Endothelial cell of hepatic sinusoid (primary cell): ENCODE data around the gene OGDH.

Experiments used
- in situ Hi-C: cut with HindIII; loops from 2 replicates; pipeline ENCODE4 v1.10.0; 2017; ENCODE audit warnings: low sequenced_read_pairs

The OGDH gene

DNA sequence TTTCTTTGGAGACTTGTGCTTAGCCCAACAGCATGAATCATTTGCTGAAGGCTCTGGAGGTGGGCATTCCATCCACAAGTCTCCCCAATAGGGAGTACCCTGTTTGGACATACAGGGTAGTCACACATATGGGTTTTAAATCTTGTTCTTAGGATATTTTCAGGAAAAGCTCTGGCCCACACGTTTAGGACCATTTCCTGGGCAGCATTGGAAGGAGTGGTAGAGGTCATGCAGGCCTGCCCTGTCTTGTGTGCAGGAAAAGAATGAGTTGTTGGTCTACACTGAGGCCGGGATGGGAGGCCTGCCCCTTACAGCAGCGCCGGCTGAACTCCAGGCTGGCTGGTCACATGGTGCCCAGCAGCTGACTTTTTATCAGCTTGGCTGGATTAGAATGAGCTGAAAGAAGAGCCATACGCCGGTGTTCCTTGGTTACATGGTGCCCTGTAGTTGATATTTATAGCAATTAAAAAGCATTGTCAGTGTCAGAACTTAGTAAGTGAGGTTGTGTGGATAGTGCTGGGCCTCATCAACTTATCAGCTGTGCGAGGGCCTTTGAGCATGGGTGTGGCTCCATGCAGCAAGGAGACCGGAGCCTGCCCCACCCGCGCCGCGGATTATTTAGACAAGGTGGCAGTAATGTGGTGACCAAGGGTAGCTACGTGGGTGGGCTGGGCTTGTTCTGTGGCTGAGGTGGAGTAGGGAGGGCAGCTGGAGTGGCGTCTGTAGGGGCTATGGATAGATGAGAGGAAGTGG, 28.6 kb downstream of the OGDH start:
- in situ Hi-C loops, result no loop called here

DNA sequence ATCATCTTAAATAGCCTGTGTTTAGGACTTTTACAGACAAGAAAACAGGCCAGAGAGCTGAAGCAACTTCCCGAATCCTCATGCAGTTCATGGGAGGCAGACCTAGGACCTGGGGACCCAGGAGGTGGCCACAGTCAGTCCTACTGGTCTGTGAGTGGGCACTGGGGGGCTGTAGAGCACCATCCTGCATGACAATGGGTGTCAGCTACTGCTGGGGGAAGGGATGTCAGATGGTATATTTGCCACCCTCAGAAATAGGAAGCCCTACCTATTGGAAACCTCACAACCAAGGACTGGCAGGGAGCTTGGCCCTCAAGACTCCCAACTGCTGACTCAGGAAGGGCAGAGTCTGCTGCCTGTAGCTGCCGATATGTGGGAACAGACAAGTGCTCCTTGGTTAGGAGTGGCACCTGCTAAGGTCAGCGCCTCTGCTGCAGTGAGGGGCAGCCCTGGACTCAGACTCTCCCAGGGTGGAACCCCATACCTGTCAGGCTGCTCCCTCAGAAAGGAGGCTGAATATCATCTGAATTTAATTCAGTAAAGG, 29.7 kb downstream of the OGDH start:
- in situ Hi-C loops, result no loop called here

DNA sequence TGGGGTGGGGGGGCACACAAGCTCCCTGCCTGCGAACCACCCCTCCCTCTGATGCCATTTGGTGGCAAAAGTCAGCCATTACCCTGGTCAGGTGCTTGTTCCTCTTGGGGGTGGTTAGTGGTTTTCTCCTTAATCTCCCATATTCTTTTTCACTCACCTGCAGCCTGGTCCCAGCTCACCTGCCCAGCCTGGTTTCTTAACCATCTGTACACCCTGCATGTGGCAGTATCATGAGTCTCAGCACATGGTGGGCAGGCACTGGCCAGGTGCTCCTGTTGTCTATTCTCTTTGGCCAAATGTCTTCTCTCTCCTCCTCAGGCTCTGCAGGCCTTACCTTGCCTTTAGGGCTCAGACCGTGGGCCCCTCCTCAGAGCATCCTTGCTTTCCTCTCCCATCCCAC, 30.5 kb downstream of the OGDH start:
- in situ Hi-C loops, result no loop called here

DNA sequence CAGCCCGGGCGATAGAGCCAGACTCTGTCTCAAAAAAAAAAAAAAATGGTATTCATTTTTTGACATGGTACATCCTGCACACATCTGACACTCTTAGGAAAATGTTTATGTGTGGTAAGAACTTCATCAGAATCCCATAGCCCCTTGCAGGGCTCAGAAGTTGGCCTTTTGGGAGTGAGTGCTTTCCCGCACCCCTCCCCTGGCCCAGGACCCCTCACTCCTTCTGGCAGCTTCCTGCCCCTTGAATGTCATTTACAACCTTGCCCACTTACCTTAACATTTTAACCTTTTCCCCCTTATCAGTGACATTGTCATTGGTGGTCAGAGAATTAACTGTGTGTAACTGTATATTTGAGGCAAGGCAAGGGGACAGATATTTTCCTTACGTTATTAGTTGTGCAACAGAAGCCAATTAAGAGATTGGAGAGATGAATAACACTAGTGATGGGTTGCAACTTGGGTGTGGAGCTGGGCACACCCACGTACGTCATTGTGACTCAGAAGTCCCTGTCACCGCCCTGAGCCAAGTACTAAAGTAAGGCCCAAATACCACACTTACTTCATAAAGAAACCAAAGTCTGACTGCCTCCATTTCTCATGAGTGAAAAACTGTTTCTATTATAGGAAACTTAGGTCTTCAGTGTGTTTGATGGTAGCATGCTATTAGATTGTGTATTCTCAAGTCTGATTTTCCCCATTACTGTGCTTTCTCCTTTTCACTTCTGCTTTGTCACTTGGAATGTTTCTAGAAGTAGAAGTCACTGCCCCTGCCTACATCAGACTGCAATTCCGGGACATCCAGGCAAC, 31.6 kb downstream of the OGDH start:
- in situ Hi-C loops, result no loop called here

GRCh38 chr7:44638611-44639557, 32.5 kb downstream of the OGDH start:
- in situ Hi-C loops, result no loop called here

DNA sequence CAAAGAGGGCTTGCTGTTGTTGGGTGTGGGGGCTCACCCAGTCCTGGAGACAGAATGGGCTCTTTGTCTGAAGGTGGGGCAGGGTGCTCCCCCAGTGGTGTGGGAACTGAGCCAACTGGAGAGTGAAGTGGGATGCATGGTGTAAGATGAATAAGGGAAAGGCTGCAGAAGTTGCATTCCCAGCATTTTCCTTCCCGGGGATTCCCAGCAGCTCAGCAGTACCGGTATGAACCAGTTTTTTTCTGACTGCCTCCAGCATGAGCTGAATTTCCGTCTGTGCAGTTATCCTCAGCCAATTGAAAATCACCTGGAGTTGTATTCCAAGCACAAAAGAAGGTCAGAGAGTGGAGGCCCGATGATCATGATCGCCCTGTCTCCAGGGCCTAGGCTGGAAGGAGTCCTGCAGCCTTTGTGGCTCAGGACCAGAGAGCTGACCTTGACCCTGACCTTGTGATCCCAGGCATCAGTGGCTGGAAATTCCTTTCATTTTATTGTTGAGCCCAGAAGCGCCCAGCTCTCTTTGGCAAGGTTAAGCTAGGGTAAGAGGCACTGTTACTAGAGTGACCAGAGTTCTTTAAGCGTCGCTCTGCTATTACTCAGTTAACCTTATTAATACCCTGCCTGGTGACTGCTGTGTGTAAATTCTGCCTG, 33.4 kb downstream of the OGDH start:
- in situ Hi-C loops, result no loop called here

GRCh38 chr7:44643206-44643605, 36.8 kb downstream of the OGDH start:
- in situ Hi-C loops, result no loop called here

- in situ Hi-C loops, result no loop called here
Observed at GRCh38 chr7:44645254-44645653, 38.8 kb downstream of the OGDH start.

DNA sequence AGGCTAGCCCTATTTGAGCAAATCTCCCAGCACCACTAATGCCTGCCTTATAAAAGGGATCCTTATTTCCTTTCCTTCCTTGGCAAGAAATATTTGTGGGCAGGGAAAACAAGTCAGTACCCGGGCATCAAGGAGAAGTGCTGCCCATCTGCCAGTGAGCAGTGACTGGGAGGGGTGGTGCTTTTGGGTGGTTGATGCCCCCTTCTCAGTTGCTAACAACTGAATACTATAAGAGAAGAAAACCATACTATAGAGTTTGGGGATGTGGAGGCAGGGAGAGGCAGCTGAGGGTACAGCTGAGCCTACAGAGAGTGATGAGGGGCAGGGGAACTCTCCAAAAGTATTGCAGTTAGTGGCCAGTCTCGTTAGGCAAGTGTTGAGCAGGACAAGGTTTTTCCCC, 39.3 kb downstream of the OGDH start:
- in situ Hi-C loops, result no loop called here

DNA sequence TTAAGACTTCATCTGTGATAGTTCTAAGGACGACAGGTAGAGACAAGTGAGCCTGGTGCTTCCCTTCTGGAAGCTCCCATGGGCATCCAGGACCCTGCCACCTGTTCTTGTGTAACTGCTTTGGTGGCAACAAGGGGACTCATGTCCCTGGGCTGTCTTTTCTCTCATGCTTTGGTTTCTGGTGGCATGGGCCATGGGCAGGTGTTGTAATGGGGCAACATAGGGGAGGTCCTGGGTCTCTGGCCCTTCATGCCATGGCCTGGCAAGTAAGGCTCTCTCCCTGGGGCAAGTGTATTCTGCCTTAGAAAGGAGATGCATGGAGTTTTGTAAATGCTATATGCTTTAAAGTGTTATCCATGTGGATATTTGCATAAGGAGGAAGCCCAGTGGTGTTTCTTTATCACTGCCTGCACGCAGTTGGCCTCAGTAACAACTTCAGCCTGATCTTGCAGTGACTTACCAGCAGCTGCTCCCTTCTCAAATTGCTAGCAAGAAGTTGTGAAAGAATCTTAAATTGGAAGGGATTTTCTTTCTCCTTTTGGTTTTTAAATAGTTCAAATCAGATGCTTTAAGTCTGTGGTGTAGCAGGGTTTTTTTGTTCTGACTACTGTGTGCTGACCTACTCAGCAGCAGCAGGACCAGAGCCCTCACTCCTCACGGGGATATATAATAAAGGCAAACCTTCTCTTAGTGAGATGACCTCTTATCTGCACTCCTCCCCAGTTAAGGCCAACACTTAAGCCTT, 39.9 kb downstream of the OGDH start:
- in situ Hi-C loops, result no loop called here

GRCh38 chr7:44646921-44647636, 40.7 kb downstream of the OGDH start:
- in situ Hi-C loops, result no loop called here

DNA sequence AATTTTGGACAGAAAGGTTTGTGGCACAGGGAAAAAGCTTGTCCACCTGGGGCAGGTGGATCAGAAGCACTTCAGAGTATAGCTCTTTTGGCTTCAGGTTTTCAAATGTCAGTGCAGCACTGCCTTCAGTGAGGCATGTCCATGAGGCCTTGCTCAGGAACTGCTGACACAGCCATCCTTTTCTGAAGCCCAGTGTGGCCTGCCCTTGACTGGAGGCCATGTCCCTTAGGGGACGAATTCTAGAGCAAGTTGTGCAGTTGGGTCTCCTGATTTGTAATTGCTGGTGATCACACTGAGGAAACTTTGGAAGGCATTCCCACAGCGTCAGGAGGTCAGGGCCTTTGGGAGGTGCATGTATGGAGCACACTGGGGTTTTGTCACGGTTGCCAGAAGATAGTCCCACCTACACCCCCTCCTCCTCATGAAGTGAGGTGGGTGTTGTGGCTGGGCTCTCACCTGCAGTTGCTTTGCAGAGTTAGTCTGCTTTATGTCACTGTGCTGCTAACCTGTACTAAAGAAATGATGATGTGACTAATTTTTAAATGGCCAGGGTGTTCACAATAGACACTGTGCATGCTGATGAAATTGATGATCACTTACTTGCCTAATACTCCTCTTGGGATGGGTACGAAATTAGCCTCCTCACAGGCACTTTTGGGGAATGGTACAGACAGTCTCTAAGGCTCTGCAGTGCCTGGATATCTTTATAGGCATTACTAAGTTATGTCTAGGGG, 41.7 kb downstream of the OGDH start:
- in situ Hi-C loops, result no loop called here

DNA sequence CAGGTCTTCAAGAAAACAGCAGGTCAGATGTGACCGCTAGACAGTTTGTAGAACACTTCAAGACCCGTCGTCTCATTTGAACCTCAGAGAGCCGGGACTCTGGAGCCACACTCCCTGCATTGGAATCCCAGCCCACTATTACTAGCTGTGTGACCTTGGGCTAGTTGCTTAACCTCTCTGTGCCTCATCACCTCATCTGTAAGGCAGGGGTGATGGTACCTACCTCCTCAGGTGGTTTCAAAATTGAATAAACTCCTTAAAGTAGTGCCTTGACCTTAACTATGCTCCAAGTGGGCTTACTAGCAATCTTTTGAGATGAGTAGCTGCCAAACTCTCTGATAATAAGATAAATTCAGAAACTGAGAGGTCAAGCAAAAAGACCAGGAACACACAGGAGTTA, 43.8 kb downstream of the OGDH start:
- in situ Hi-C loops, result no loop called here

DNA sequence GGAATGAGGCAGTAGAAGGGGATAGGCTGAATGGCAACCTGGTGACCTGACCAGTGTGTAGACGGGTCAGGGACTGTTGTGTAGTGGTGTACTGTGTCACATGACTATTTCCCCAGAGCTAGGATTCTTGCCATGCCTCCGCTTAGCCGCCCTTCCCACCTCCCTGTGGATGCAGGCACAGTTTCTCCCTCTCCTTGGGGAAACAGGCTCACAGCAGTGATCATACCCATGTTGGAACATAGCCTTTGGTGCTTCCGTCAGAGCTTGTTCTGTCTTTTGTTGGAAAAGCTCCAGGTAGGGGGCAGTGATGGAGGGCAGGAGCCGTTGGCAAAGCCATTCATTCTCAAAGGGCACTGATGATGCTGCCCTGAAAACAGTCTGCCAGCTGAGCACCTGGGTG, 44.3 kb downstream of the OGDH start:
- in situ Hi-C loops, result no loop called here

DNA sequence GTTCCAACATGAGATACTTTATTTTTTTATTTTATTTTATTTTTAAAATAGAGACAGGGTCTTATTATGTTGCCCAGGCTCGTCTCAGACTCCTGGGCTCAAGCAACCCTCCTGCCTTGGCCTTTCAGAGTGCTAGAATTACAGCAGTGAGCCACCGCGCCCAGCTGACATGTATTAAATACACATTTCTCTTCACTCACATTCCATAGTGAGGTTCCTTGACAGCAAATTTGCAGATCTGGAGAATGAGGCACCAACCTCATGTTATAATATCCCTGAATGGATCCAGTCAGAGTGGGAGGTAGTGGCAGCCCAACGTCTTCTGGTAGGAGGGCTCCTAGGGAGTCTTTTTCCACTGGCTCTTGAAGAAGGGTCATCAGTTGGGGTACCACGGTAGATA, 46.1 kb downstream of the OGDH start:
- in situ Hi-C loops, result no loop called here

DNA sequence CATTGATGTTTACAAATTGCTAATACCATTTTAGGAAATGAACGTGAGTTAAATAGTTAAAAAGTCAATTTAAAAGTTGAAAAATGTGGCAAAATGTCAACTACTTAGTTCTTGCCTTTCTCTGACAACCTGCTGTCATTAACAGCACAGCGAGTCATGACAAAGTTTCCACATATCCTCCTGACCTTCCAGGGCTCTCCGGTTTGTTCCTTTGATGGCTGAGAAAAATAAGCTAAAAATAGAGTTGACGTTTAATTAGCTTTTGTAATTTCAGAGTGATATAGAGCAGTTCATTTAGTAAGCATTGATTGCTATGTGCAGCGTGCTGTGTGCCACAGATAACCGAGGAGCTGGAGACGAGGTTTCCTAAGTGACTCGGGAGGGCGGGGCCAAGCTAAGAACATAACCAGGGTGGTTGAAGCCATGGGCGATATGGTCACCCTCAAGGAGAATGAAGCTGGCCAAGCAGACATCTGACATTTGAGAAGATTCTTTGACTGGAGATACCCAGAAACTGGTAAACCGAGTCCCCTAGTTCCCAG, 47.9 kb downstream of the OGDH start:
- in situ Hi-C loops, result no loop called here

GRCh38 chr7:44655341-44655740, 48.9 kb downstream of the OGDH start:
- in situ Hi-C loops, result no loop called here

GRCh38 chr7:44658979-44659378, 52.6 kb downstream of the OGDH start:
- in situ Hi-C loops, result no loop called here
